H1 (cell line): ENCODE data around the gene DAAM1. TPM values are rescaled to one million over a fixed set of nuclear protein-coding genes. Genes with fewer than 3 reads are reported as not detected.

Experiments used
- CTCF ChIA-PET: fragments of 300-600 bp; sonication (Branson Sonifier 250); formaldehyde crosslinking; loops from one replicate; lab custom pipeline; 2021; ENCODE audit not compliant: partially characterized antibody; lab: Charles Lee
- POLR2A ChIA-PET: fragments of 300-600 bp; sonication (Branson Sonifier 250); formaldehyde crosslinking; loops from one replicate; lab custom pipeline; 2021; ENCODE audit warnings: inconsistent platforms; ENCODE audit not compliant: partially characterized antibody; lab: Charles Lee
- DNase-seq, 2 experiments: peaks; one replicate each; pipeline versions ENCODE4 v3.0.0 to v3.0.0-alpha.2; 2010 to 2022; ENCODE audit warnings: low spot score in 2 of 2, low read depth in 1 of 2, mixed read lengths in 1 of 2
- FAIRE-seq: peaks from 2 replicates; lab custom pipeline; 2011; peaks lifted over from hg19 to GRCh38; lab: Jason Lieb, UNC
- H2AFZ ChIP-seq: 2 replicates; pipeline ENCODE4 v1.8.1; 2012; ENCODE audit warnings: low read length, inconsistent platforms
- H2AK5ac ChIP-seq: 2 replicates; pipeline ENCODE4 v1.6.1; 2013; ENCODE audit warnings: low read depth, low read length
- H2BK120ac ChIP-seq: replicated peaks from 2 replicates; pipeline ENCODE3; 2013; ENCODE audit warnings: low read depth, low read length, inconsistent platforms
- H2BK12ac ChIP-seq: 2 replicates; pipeline ENCODE4 v1.6.1; 2013; ENCODE audit warnings: low read depth, low read length
- H2BK15ac ChIP-seq: 2 replicates; pipeline ENCODE4 v1.6.1; 2013; ENCODE audit warnings: low read length
- H2BK20ac ChIP-seq: 2 replicates; pipeline ENCODE4 v1.6.1; 2013; ENCODE audit warnings: low read length
- H2BK5ac ChIP-seq: 2 replicates; pipeline ENCODE4 v1.6.1; 2013; ENCODE audit warnings: low read depth, low read length
- H3K14ac ChIP-seq: 2 replicates; pipeline ENCODE4 v1.6.1; 2013; ENCODE audit warnings: inconsistent platforms; ENCODE audit not compliant: insufficient read length
- H3K18ac ChIP-seq: 2 replicates; pipeline ENCODE4 v1.6.1; 2013; ENCODE audit warnings: low read length; ENCODE audit errors: extremely low read depth
- H3K23ac ChIP-seq: 2 replicates; pipeline ENCODE4 v1.6.1; 2013; ENCODE audit warnings: inconsistent platforms; ENCODE audit not compliant: insufficient read length
- H3K23me2 ChIP-seq: 2 replicates; pipeline ENCODE4 v1.6.1; 2013; ENCODE audit warnings: low read depth, low read length
- H3K27ac ChIP-seq: 2 replicates; pipeline ENCODE4 v1.6.1; 2011; ENCODE audit warnings: low read depth, low read length, inconsistent platforms
- H3K27me3 ChIP-seq, 4 experiments: replicated peaks in 1 of 4; 1 replicate in 1 of 4; 2 replicates in 3 of 4; pipeline versions ENCODE4 v1.6.1 to v1.8.1; 2011 to 2013; ENCODE audit warnings: low read length in 3 of 4, mild to moderate bottlenecking in 3 of 4, inconsistent platforms in 2 of 4, mixed read lengths in 2 of 4, moderate library complexity in 1 of 4; ENCODE audit not compliant: control insufficient read depth in 3 of 4, insufficient read depth in 3 of 4; ENCODE audit errors: extremely low read depth in 1 of 4
- H3K36me3 ChIP-seq, 4 experiments: 2 replicates each; pipeline versions ENCODE4 v1.6.1 to v1.8.1; 2011 to 2013; ENCODE audit warnings: mild to moderate bottlenecking in 4 of 4, low read length in 3 of 4, moderate library complexity in 2 of 4, control low read depth in 1 of 4, inconsistent platforms in 1 of 4; ENCODE audit not compliant: insufficient read depth in 4 of 4, control insufficient read depth in 2 of 4
- H3K4ac ChIP-seq: replicated peaks from 2 replicates; pipeline ENCODE3; 2013; ENCODE audit warnings: low read length, low read depth, mixed read lengths, inconsistent platforms; ENCODE audit not compliant: insufficient read length
- H3K4me1 ChIP-seq, 4 experiments: replicated peaks in 1 of 4; 1 replicate in 1 of 4; 2 replicates in 3 of 4; pipeline versions ENCODE4 v1.6.1 to v1.8.1; 2011 to 2013; ENCODE audit warnings: low read length in 3 of 4, inconsistent platforms in 2 of 4, mixed read lengths in 1 of 4; ENCODE audit not compliant: insufficient read depth in 4 of 4, control insufficient read depth in 3 of 4
- H3K4me2 ChIP-seq, 2 experiments: 2 replicates each; pipeline versions ENCODE4 v1.6.1 to v1.8.1; 2011 to 2013; ENCODE audit warnings: low read depth in 2 of 2, low read length in 2 of 2, control low read depth in 1 of 2, inconsistent platforms in 1 of 2, mild to moderate bottlenecking in 1 of 2; ENCODE audit not compliant: insufficient read depth in 1 of 2
- H3K4me3 ChIP-seq, 4 experiments: fragments of 200-600, 300-600 bp in 1 of 4; sonication (generic), shearing (Covaris generic), sonication (Bioruptor Twin) in 1 of 4; 2 replicates each; pipeline versions ENCODE4 v1.5.1 to v1.8.1; 2011 to 2016; ENCODE audit warnings: low read length in 4 of 4, low read depth in 3 of 4, control low read depth in 2 of 4, inconsistent platforms in 2 of 4, mild to moderate bottlenecking in 2 of 4, mixed read lengths in 1 of 4, moderate library complexity in 1 of 4; ENCODE audit not compliant: insufficient read depth in 2 of 4; ENCODE audit errors: extremely low read depth in 1 of 4
- H3K56ac ChIP-seq: replicated peaks from 2 replicates; pipeline ENCODE3; 2013; ENCODE audit warnings: low read depth, mild to moderate bottlenecking, mixed read lengths, low read length, inconsistent platforms; ENCODE audit not compliant: insufficient read length
- H3K79me1 ChIP-seq: 2 replicates; pipeline ENCODE4 v1.6.1; 2013; ENCODE audit warnings: low read depth, low read length, control low read depth
- H3K79me2 ChIP-seq, 2 experiments: 2 replicates each; pipeline versions ENCODE4 v1.6.1 to v1.8.1; 2012 to 2013; ENCODE audit warnings: low read length in 2 of 2, mild to moderate bottlenecking in 2 of 2, inconsistent platforms in 1 of 2; ENCODE audit not compliant: insufficient read depth in 2 of 2, control insufficient read depth in 1 of 2
- H3K9ac ChIP-seq, 4 experiments: replicated peaks in 1 of 4; 1 replicate in 1 of 4; 2 replicates in 3 of 4; pipeline versions ENCODE4 v1.6.1 to v1.8.1; 2011 to 2013; ENCODE audit warnings: low read depth in 3 of 4, low read length in 3 of 4, control low read depth in 2 of 4, mild to moderate bottlenecking in 2 of 4, moderate library complexity in 2 of 4, inconsistent platforms in 1 of 4; ENCODE audit errors: extremely low read depth in 1 of 4
- H3K9me3 ChIP-seq, 2 experiments: 2 replicates each; pipeline versions ENCODE4 v1.6.1 to v1.8.1; 2012 to 2013; ENCODE audit warnings: mild to moderate bottlenecking in 2 of 2, moderate library complexity in 2 of 2, control low read depth in 1 of 2, inconsistent platforms in 1 of 2, low read depth in 1 of 2, low read length in 1 of 2, mixed read lengths in 1 of 2; ENCODE audit not compliant: insufficient read depth in 2 of 2
- H4K20me1 ChIP-seq, 2 experiments: replicated peaks in 1 of 2; 2 replicates each; pipeline versions ENCODE3 to v1.8.1; 2011 to 2013; ENCODE audit warnings: inconsistent platforms in 2 of 2, low read length in 2 of 2, mild to moderate bottlenecking in 1 of 2; ENCODE audit not compliant: insufficient read depth in 2 of 2, control insufficient read depth in 1 of 2
- H4K5ac ChIP-seq: 2 replicates; pipeline ENCODE4 v1.6.1; 2013; ENCODE audit warnings: low read length, low read depth, mixed read lengths, inconsistent platforms; ENCODE audit not compliant: insufficient read length
- H4K8ac ChIP-seq: 2 replicates; pipeline ENCODE4 v1.8.0; 2013; ENCODE audit warnings: mild to moderate bottlenecking, moderate library complexity, low read length, inconsistent platforms; ENCODE audit not compliant: insufficient read depth; ENCODE audit errors: extremely low read depth
- H4K91ac ChIP-seq: replicated peaks from 2 replicates; pipeline ENCODE3; 2013; ENCODE audit warnings: low read length, mixed read lengths, inconsistent platforms; ENCODE audit not compliant: insufficient read length
- ASH2L ChIP-seq: fragments of 200-600, 300-600 bp; sonication (generic); IDR thresholded peaks from one replicate; pipeline ENCODE4 v1.7.1; 2017; ENCODE audit warnings: low read length
- EGR1 ChIP-seq: IDR thresholded peaks from 2 replicates; pipeline ENCODE4 v1.6.1; 2011; ENCODE audit warnings: low read depth, low read length, borderline replicate concordance
- FOSL1 ChIP-seq: IDR thresholded peaks from 2 replicates; pipeline ENCODE4 v1.6.1; 2011; ENCODE audit warnings: mild to moderate bottlenecking, low read depth, low read length, moderate library complexity; ENCODE audit not compliant: insufficient read depth
- KDM1A ChIP-seq: fragments of 200-600, 300-600 bp; sonication (generic); IDR thresholded peaks from 2 replicates; pipeline ENCODE4 v1.7.1; 2016; ENCODE audit warnings: mild to moderate bottlenecking, low read length, borderline replicate concordance
- NRF1 ChIP-seq: IDR thresholded peaks from 2 replicates; pipeline ENCODE4 v1.6.1; 2011; ENCODE audit warnings: mild to moderate bottlenecking, low read depth, low read length, improper control_type of control experiment
- POU5F1 ChIP-seq: IDR thresholded peaks from 2 replicates; pipeline ENCODE4 v1.6.1; 2011; ENCODE audit warnings: low read depth, mild to moderate bottlenecking, low read length, moderate library complexity
- RBBP5 ChIP-seq: IDR thresholded peaks from 2 replicates; pipeline ENCODE4 v1.7.1; 2012; ENCODE audit warnings: low read depth, mild to moderate bottlenecking, inconsistent platforms, low read length, moderate library complexity, borderline replicate concordance
- RNF2 ChIP-seq: fragments of 200-900, 300-1000 bp; sonication (generic); IDR thresholded peaks from 2 replicates; pipeline ENCODE4 v1.7.1; 2016; ENCODE audit warnings: borderline replicate concordance, low read depth, mild to moderate bottlenecking, antibody characterized with exemption, low read length; ENCODE audit not compliant: poor library complexity, severe bottlenecking; ENCODE audit errors: missing control alignments
- SUZ12 ChIP-seq: fragments of 200-600 bp; sonication (generic); IDR thresholded peaks from 2 replicates; pipeline ENCODE4 v1.6.1; 2012; ENCODE audit warnings: mild to moderate bottlenecking, inconsistent platforms, low read length, moderate library complexity, mixed read lengths
- TCF12 ChIP-seq: IDR thresholded peaks from 2 replicates; pipeline ENCODE4 v1.6.1; 2011; ENCODE audit warnings: low read depth, mild to moderate bottlenecking, low read length
- WGBS, 2 experiments: shearing (Covaris generic) in 1 of 2; methylation state at CpG; one replicate each; pipeline versions ENCODE4 v1.1.6 to v1.1.7; 2013 to 2015; ENCODE audit warnings: low lambda C conversion rate in 2 of 2, mixed read lengths in 2 of 2, inconsistent platforms in 1 of 2, low coverage in 1 of 2, missing lambda C conversion rate in 1 of 2; ENCODE audit not compliant: insufficient replicate concordance in 2 of 2, insufficient coverage in 1 of 2, insufficient read length in 1 of 2; ENCODE audit errors: extremely low coverage in 1 of 2, missing lambda C conversion rate in 1 of 2; 5-methylcytosine and 5-hydroxymethylcytosine counted together
- polyA plus RNA-seq, 7 experiments: library from polyadenylated mRNA; depleted of rRNA in 3 of 7; stranded (reverse) in 5 of 7; unstranded in 2 of 7; fragments of >200 nt in 5 of 7; fragments of 200-250 nt in 2 of 7; gene quantifications; 1 replicate in 5 of 7; 2 replicates in 1 of 7; 4 replicates in 1 of 7; pipeline versions ENCODE4 v1.2.1 to v1.2.3, GENCODE V29; 2011 to 2013; ENCODE audit warnings: missing spikeins in 2 of 7, mixed read lengths in 2 of 7
- total RNA-seq: library from RNA; stranded (reverse); fragmentation: NEBNext Ultra II Directional; extraction: Animal tissue kit (Norgen Biotek cat#: 25700); gene quantifications from 2 replicates; pipeline ENCODE4 v1.2.1, GENCODE V29; 2021

The DAAM1 gene
- total and polyA plus RNA-seq, 2 of the 8 experiments (the other 6 are each of a cell fraction or from before 2014, with no cell fraction given), result 5.0 to 44.9 TPM

DNA sequence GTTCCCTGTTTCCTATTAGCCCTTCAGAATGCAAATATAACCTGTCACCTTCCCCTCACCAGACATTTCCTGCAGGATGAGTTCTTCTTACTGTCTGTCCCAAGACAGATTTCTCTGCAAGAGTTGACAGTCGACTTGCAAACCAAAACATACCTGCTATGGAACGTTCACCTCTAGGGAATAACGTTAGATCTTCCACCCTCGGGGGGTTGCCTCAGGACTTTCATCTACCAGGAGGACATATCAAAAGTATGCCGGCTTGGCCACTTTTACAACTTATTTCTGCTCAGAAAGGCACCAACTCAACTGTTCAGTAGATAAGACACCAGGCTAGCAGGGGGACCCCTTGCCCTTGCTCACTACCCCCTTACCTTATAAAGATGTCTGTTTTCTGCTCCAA is 92.5 kb downstream of the DAAM1 start:
- H3K23ac ChIP-seq, result no peak overlapping the region
- 0 out of 7 replicates have a peak, but pooled peaks cover 0 to 5% (median 0%) of the 10 kb centered on the region in 4 experiments for H3K4me1 ChIP-seq
- no peak overlapping the region for H3K4me2 ChIP-seq
- no peak overlapping the region for H3K56ac ChIP-seq
- H2BK12ac ChIP-seq, result no peak overlapping the region
- 85% methylated on average over 5 of the region's 5 CpGs; no CpG with 5 or more reads in 1 of the 2 experiments for WGBS, 2 experiments
- H3K27ac ChIP-seq, result no peak overlapping the region
- no peak overlapping the region for H3K18ac ChIP-seq
- H3K23me2 ChIP-seq, result no peaks in the 10 kb centered on the region
- DNase-seq (no peak), FAIRE-seq (no peak)
- CTCF ChIA-PET, result no interaction called here
- H4K20me1 ChIP-seq, result no peaks in the 10 kb centered on the region
- peaks cover 7% of the 10 kb centered on the region in 2 experiments; a peak in 2 of 4 replicates for H3K9me3 ChIP-seq
- no peak overlapping the region for H3K14ac ChIP-seq
- no peak overlapping the region for H2AK5ac ChIP-seq
- no peak overlapping the region for H2BK5ac ChIP-seq
- POLR2A ChIA-PET, result no interaction called here
- H3K9ac ChIP-seq, result no peak overlapping the region
- H4K5ac ChIP-seq, result no peak overlapping the region
- H2BK20ac ChIP-seq, result no peak overlapping the region
- no peaks in the 10 kb centered on the region for H3K79me1 ChIP-seq
- TF ChIP-seq EGR1 (no peak), KDM1A (no peak), FOSL1 (no peak), SUZ12 (no peak), RNF2 (no peak), POU5F1 (no peak), RBBP5 (no peak), TCF12 (no peak), ASH2L (no peak), NRF1 (no peak)
- no peak overlapping the region for H3K4me3 ChIP-seq
- H4K91ac ChIP-seq, result no peak overlapping the region
- no peak overlapping the region for H2BK120ac ChIP-seq
- no peak overlapping the region for H4K8ac ChIP-seq
- no peaks in the 10 kb centered on the region for H3K27me3 ChIP-seq
- no peak overlapping the region for H2AFZ ChIP-seq
- no peak overlapping the region for H2BK15ac ChIP-seq
- no peak overlapping the region for H3K4ac ChIP-seq
- H3K79me2 ChIP-seq, result no peaks in the 10 kb centered on the region
- no peaks in the 10 kb centered on the region; a peak in 1 of 8 replicates for H3K36me3 ChIP-seq
